A549 treated with AZD2906 at 1 μM for 4 hours (cell line): ENCODE results near the gene SNX25. TPM values are rescaled to one million over a fixed set of nuclear protein-coding genes. Genes with fewer than 3 reads are reported as not detected.

ENCODE experiments used
- total RNA-seq: library from RNA; stranded (reverse); fragments of 200-300 nt; extraction: Qiagen RNA extraction; gene quantifications from 5 replicates; pipeline ENCODE4 v1.2.3, GENCODE V29; 2022

SNX25 gene
- total RNA-seq, result 6.2 to 7.7 TPM (median 7.2 TPM) in 5 replicates

DNA sequence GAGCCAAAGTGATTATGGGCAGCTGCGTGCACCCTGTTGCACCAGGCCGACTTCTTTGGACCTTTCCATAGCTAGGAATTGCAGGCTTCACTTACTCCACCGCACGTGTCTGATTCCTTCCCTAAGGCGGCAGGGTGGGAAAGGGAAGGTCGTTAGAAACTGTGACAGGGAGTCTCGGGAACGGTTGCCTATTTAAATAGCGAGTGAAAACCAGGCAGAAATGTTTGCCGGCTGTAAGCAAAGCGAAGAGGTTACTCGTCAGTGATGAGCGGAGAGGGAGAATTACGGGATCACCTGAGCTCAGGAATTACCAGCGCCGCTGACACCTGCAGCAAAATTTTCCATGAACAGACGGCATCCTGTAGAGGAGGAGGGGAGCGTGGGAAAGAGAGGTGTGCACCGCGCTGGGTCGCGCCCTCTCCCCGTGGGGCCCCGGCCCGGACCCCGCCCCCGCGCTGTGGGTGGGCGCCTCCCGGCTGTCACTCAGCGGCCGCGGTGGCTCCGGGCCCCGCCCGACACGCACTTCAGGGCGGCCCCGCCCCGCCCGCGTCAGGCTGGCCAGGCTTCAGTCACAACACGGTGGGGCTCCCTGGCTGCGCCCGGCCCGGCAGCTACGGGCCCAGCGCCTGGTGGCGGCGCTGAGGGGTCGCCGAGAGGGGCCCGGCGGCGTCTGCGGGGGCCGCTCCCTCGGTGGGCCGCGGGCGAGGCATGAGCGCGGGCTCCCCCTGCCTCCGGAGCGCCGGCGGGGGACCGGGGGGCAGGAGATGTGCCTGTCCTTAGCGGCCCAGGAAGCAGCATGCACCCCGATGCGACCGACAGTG is at the start of gene SNX25:
TSS of gene SNX25 (plus strand) at position 568 of the 821 bp plus-strand sequence. CDS start at position 797, 229 bp downstream.

DNA sequence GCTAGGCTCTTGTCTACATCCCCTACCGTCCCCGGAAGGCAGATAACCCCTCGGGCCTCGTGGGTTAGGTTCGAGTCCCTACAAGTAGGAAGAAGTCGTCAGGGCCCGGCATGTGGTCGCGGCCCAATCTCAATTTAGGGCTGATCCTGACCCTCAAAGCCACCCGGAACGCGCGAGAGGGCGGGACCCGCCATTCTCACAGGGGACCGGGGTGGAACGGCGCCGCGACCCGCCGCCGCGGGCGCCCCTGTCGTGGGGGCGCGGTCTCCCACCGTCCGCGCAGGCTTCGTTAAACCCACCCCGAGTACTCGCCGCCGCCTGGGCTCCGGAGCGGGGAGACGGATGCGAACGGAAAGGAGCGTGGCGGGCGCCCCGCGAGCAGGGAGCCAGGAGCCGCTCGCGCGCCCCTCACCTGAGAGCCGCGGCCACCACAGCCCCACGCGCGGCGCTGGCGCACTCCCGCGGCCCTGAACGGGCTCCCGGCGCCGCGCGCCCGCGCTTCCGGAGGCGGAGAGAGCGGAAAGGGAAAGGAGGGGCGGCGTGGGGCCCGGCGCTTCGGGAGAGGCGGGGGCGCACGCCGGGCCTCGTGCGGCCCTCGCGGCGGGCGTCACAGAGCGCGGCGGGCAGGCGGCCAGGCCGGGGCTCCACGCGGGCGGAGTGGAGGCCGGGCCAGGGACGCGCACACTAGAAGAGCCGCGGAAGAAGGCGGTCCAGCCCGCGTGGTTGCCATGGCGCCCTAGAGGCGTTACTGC is 5.7 kb upstream of the SNX25 start, which contains the start of gene CFAP97:
TSS of gene CFAP97 (minus strand) at position 515 of the 752 bp plus-strand sequence. CDS start 12,804 bp downstream, outside the sequence.

DNA sequence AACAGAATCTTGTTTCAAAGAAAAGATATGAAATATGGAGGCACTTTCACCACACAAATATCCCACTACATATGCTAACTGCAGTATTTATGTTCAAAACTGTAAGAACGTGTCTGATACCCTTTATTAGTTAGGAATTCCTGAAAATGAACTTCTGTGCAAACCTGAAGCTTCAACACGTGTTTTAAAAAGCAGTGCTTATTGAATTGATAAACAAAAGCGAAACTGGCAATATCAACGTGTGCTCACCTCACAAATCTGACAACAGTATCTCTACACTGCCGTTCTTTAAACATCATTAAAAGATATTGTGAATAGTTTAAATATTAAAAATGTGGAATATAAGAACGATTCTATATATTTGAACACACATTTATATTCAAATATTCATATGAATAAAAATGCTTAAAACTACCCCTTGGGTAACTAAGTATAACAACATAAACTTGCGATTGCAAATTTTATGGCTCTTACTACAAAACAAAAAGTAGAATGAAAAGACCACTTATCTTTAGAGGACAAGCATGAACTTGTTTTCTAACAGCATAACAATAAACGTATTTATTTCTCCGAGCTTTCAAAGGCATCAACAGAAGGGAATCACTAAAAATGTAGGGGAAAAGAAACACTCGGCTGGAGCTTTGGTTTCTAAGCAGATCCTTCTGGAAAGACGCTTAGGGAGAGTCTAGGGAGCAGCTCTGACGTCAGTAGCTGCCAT is 186.0 kb downstream of the SNX25 start, which contains the start of gene LRP2BP:
TSS of gene LRP2BP (minus strand) at position 687 of the 718 bp plus-strand sequence. CDS start 17,738 bp downstream, outside the sequence.

DNA sequence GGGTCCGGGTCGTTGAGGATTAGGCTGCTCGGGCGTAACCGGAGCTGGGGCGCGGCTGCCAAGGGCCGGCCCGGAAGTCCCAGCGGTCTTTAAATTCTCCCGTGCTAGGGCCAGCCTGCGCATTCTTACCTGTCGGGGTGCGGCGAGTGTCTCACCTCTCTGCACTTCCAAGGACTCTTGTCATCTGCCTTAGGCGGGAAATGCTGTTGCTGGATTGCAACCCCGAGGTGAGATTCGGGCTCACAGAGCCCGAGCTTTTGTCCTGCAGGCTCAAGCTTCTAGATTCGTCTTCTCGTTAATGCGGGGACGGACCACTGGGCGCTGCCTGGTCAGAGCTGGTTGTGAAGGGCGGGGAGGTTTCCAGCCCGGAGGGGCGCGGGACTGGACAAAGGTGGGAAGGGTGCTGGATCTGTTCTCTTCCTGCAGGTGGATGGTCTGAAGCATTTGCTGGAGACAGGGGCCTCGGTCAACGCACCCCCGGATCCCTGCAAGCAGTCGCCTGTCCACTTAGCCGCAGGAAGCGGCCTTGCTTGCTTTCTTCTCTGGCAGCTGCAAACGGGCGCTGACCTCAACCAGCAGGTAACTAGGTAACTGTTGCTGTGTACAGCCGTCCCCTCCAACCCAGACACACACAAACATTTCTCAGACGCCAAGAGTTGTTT is 187.5 kb downstream of the SNX25 start, which contains the start of gene ANKRD37:
TSS of gene ANKRD37 (plus strand) at position 118 of the 662 bp plus-strand sequence. CDS start at position 201, 83 bp downstream.

Other genes starting within 250 kb of the SNX25 start
- gene HELT, start 191.1 kb upstream of the SNX25 start, total RNA-seq, result not detected in 5 replicates
- gene SLC25A4, start 66.3 kb upstream of the SNX25 start, total RNA-seq, result 11.4 to 15.6 TPM (median 14.1 TPM) in 5 replicates
- 8.1 to 13.9 TPM (median 11.1 TPM) in 5 replicates for gene CFAP97, start 5.6 kb upstream of the SNX25 start, total RNA-seq
- gene LRP2BP, start 186.3 kb downstream of the SNX25 start, total RNA-seq, result 0.08 to 0.14 TPM (median 0.10 TPM) in 5 replicates
- 2.4 to 3.6 TPM (median 3.0 TPM) in 5 replicates for gene ANKRD37, start 187.2 kb downstream of the SNX25 start, total RNA-seq
- 11.0 to 16.8 TPM (median 12.8 TPM) in 5 replicates for gene UFSP2, start 216.4 kb downstream of the SNX25 start, total RNA-seq